Mucosa of rectum (tissue), 2 donors: ENCODE measurements around the gene FGGY.
"Not testable (repeated sequence)": the region's sequence is repeated elsewhere in the genome, so short reads cannot be mapped to it uniquely, and the experiment has no call there.

Experiments used
- H3K27ac ChIP-seq, 2 donors: one replicate each; pipeline ENCODE4 v1.7.0; 2013; ENCODE audit warnings: inconsistent platforms in 2 of 2, low read depth in 2 of 2, low read length in 2 of 2
- H3K27me3 ChIP-seq, 2 donors: one replicate each; pipeline ENCODE4 v1.7.0; 2013; ENCODE audit warnings: low read length in 2 of 2; ENCODE audit not compliant: control insufficient read depth in 2 of 2, insufficient read depth in 2 of 2
- H3K36me3 ChIP-seq, 2 donors: one replicate each; pipeline ENCODE4 v1.7.0; 2013; ENCODE audit warnings: low read length in 2 of 2; ENCODE audit not compliant: control insufficient read depth in 2 of 2, insufficient read depth in 2 of 2
- H3K4me1 ChIP-seq, 2 donors: one replicate each; pipeline ENCODE4 v1.7.0; 2013; ENCODE audit warnings: low read length in 2 of 2, mild to moderate bottlenecking in 1 of 2; ENCODE audit not compliant: control insufficient read depth in 2 of 2, insufficient read depth in 2 of 2
- H3K4me3 ChIP-seq, 2 donors: one replicate each; pipeline ENCODE4 v1.7.0; 2013; ENCODE audit warnings: low read length in 2 of 2
- H3K9ac ChIP-seq, 2 donors: one replicate each; pipeline ENCODE4 v1.7.0; 2013; ENCODE audit warnings: low read length in 2 of 2, low read depth in 1 of 2, mild to moderate bottlenecking in 1 of 2
- H3K9me3 ChIP-seq, 2 donors: one replicate each; pipeline ENCODE4 v1.7.0; 2013; ENCODE audit warnings: low read length in 2 of 2; ENCODE audit not compliant: control insufficient read depth in 2 of 2
- donor health status: healthy.
- donor health status: Normal muscosa, but diverticular disease.

FGGY gene

GRCh38 chr1:59730302-59730701 lies 433.4 kb downstream of the FGGY start:
- H3K4me1 ChIP-seq, result peaks cover 7% of the 10 kb centered on the region in 2 donors
- H3K9me3 ChIP-seq, result no peaks in the 10 kb centered on the region
- no peaks in the 10 kb centered on the region for H3K36me3 ChIP-seq
- no peak overlapping the region for H3K4me3 ChIP-seq
- no peak overlapping the region for H3K9ac ChIP-seq
- H3K27me3 ChIP-seq, result no peaks in the 10 kb centered on the region
- peak overlapping the region; percentile 62 to 69 for H3K27ac ChIP-seq

- H3K9ac ChIP-seq, result no peak overlapping the region
- no peak overlapping the region for H3K4me3 ChIP-seq
- no peaks in the 10 kb centered on the region for H3K9me3 ChIP-seq
- peaks cover 7% of the 10 kb centered on the region in 2 donors for H3K4me1 ChIP-seq
- no peaks in the 10 kb centered on the region for H3K36me3 ChIP-seq
- H3K27ac ChIP-seq, result peak overlapping the region; percentile 62 to 69
- H3K27me3 ChIP-seq, result no peaks in the 10 kb centered on the region
Observed at GRCh38 chr1:59730759-59731478, 434.0 kb downstream of the FGGY start.

- Histone ChIP-seq H3K27me3 (no peaks in the 10 kb centered on the region), H3K9ac (no peak overlapping the region), H3K9me3 (no peaks in the 10 kb centered on the region), H3K4me3 (no peak overlapping the region), H3K27ac (peak overlapping the region; percentile 62 to 69), H3K36me3 (no peaks in the 10 kb centered on the region), H3K4me1 (peaks cover 7% of the 10 kb centered on the region in 2 donors)
Observed at GRCh38 chr1:59731591-59731990, 434.7 kb downstream of the FGGY start.

- H3K27me3 ChIP-seq, result no peaks in the 10 kb centered on the region
Observed at GRCh38 chr1:59732214-59732955, 435.5 kb downstream of the FGGY start.

GRCh38 chr1:59733443-59734141 lies 436.7 kb downstream of the FGGY start:
- Histone ChIP-seq H3K36me3 (no peaks in the 10 kb centered on the region), H3K27ac (peak overlapping the region in 1 of 2 donors; percentile 16), H3K4me1 (peaks cover 7% of the 10 kb centered on the region in 2 donors), H3K9me3 (no peaks in the 10 kb centered on the region), H3K27me3 (no peaks in the 10 kb centered on the region), H3K9ac (no peak overlapping the region), H3K4me3 (no peak overlapping the region)

More at GRCh38 chr1:59732214-59732955, 435.5 kb downstream of the FGGY start:
- Histone ChIP-seq H3K9ac (no peak overlapping the region), H3K27ac (peak overlapping the region; percentile 62 to 69), H3K4me1 (peaks cover 7% of the 10 kb centered on the region in 2 donors), H3K36me3 (no peaks in the 10 kb centered on the region), H3K4me3 (no peak overlapping the region), H3K9me3 (no peaks in the 10 kb centered on the region)

- not testable (repeated sequence) for H3K9ac ChIP-seq, H3K4me3 ChIP-seq, H3K4me1 ChIP-seq, H3K27me3 ChIP-seq, H3K9me3 ChIP-seq, H3K36me3 ChIP-seq, H3K27ac ChIP-seq
Observed at GRCh38 chr1:59735927-59736326, 439.0 kb downstream of the FGGY start.

GRCh38 chr1:59736744-59737143 lies 439.9 kb downstream of the FGGY start:
- peaks cover 2 to 4% of the 10 kb centered on the region in 2 donors for H3K4me1 ChIP-seq
- H3K9ac ChIP-seq, result no peak overlapping the region
- no peaks in the 10 kb centered on the region for H3K9me3 ChIP-seq
- H3K27me3 ChIP-seq, result no peaks in the 10 kb centered on the region
- H3K27ac ChIP-seq, result no peak overlapping the region
- no peak overlapping the region for H3K4me3 ChIP-seq
- H3K36me3 ChIP-seq, result no peaks in the 10 kb centered on the region

- Histone ChIP-seq H3K4me1 (peaks cover 0 to 4% of the 10 kb centered on the region in 2 donors), H3K9me3 (no peaks in the 10 kb centered on the region), H3K9ac (no peak overlapping the region), H3K27ac (no peak overlapping the region), H3K27me3 (no peaks in the 10 kb centered on the region), H3K36me3 (no peaks in the 10 kb centered on the region), H3K4me3 (no peak overlapping the region)
Observed at GRCh38 chr1:59737638-59738037, 440.7 kb downstream of the FGGY start.

GRCh38 chr1:59738152-59738551 lies 441.3 kb downstream of the FGGY start:
- no peak overlapping the region for H3K9ac ChIP-seq
- no peaks in the 10 kb centered on the region for H3K9me3 ChIP-seq
- no peaks in the 10 kb centered on the region for H3K27me3 ChIP-seq
- no peak overlapping the region for H3K4me3 ChIP-seq
- peaks cover 0 to 4% of the 10 kb centered on the region in 2 donors for H3K4me1 ChIP-seq
- H3K36me3 ChIP-seq, result no peaks in the 10 kb centered on the region
- H3K27ac ChIP-seq, result no peak overlapping the region

- Histone ChIP-seq H3K27ac (no peak overlapping the region), H3K36me3 (no peaks in the 10 kb centered on the region), H3K9ac (no peak overlapping the region)
Observed at GRCh38 chr1:59738591-59739015, 441.7 kb downstream of the FGGY start.

More at GRCh38 chr1:59738591-59739015, 441.7 kb downstream of the FGGY start:
- peaks cover 0 to 4% of the 10 kb centered on the region in 2 donors for H3K4me1 ChIP-seq
- no peaks in the 10 kb centered on the region for H3K27me3 ChIP-seq
- H3K4me3 ChIP-seq, result no peak overlapping the region
- no peaks in the 10 kb centered on the region for H3K9me3 ChIP-seq
